ENCODE results near the gene CDCA8.

Gene CDCA8

DNA sequence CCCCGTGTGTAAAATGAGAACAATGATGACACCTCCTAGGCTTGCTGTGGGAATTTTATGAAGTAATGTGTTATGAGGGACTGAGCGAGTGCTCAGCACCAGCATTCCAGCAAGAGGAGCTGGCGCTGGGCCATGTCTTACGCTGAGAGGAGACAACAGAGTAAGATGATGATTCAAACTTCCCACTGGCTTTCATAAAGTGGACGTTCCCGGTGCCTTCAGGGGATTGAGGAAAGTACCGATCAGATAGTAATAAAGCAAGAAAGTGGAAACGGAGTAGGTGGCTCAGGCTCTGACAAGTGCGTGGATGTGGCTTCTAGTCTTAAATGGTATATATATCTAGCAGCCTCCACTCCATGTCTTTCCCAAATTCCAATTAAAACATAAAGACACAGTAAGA lies 48.8 kb downstream of the CDCA8 start:
- no peak for DNase-seq

DNA sequence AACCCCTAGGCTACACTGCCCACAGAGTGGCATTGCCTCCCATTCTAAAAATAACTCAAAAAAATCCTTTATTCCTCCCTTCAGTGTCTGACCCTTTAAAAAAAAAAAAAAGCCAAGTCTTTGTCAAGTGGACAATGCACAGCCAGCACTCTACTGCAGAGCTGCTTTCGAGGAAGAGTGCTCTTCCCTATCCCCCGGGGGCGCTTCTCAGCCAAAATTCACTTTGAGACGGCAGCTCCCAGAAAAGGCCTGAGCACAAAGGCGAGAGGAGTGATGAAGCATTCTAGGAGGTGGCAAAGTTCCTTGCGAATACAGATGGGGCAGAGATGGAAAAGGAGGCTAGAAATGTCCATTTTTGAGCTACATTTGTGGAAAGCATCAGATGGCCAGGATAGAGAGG lies 49.3 kb downstream of the CDCA8 start:
- no peak for DNase-seq

DNA sequence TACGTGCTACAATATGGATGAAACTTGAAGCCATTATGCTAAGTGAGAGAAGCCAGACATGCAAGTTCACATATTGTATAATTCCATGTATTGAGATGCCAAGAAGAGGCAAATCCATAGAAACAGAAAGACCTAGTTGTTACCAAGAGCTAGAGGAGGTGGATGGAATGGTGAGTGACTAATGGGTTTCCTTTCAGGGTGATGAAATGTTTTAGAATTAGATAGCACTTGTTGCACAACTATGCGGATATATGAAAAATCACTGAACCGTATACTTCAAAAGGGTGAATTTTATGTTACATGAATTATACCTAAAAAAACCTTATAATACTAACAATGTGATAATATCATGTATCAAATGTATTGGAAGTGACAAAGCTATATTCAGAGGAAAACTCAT lies 54.5 kb downstream of the CDCA8 start:
- DNase-seq = no peak

GRCh38 chr1:37748565-37748964 lies 56.2 kb downstream of the CDCA8 start:
- no peak for DNase-seq

GRCh38 chr1:37752213-37752582 lies 59.9 kb downstream of the CDCA8 start:
- no peak for DNase-seq

DNA sequence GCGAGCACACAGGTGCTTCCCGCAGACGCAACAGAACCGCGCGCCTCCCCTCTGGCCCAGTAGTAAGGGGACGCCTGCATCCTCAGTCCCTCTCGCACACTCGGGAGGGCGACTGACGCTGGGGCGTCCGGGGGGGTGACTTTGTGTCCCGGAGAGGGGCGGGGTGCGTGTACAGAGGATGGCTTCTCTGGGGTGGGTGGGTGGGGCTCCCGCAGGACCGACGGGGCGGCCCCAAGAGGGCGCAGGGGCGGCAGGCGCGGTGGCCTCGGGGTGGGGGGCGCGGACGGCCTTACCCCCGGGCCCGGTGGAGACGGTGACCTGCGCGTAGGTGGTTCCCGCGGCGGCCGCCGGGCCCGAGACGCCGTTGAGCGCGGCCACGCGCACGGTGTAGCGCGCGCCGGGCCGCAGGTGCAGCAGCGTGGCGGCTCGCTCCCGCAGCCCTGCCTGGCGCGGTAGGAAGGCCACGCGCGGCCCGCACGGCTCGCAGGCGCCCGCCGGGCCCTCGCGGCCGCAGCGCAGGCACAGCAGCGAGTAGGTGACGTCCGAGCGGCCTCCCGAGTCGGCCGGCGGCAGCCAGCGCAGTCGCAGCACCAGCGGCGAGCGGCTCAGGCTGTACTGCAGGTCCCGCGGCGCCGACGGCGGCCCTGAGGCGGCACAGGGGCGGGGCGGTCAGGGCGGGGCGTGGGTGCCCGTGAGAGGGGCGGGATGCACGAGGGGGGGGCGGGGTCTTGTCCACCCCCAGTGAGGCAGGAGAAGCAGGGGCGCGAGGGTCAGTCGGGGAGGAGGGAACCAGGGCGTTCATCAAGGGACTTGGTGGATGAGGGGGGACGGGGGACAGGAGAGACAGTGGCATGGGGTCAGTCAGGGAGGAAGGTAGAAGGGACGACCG lies 60.5 kb downstream of the CDCA8 start:
- DNase-seq = no peak

DNA sequence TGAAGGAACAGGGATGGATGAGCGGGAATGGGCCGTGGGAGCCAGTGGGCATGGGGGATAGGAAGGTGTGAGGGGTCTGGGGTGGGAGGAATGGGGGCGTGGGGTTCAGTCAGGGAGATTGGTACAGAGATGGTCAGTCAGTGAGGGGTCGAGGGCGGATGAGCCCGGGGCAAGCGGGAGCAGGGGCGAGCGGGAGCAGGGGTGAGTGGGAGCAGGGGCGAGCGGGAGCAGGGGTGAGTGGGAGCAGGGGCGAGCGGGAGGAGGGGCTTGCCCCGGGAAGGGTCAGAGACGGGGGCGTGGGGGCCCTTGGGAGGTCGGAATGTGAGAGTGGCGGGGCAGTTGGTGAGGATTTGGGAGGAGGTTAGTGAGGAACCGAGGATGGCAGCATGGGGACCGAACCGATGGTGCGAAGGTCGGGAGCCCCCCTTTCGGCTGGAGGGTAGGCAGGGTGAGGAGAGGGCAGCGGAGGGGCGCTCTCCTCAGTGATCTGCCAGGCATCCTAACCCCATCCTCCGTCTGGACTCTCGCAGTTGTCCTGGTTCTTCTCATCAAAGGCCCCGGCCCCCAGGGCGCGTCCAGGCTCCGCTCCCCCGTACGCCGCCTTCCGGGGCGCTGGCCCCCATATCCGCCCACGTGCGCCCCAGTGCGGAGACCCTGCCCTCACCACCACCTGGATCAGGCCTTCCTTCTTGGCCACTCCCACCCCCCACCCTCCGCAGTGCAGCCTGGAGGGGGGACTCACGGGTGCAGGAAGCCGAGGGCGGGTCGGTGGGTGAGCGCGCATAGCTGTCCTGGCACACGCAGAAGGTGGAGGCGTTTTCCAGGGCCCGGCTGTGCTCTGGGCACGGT lies 61.4 kb downstream of the CDCA8 start:
- no peak for DNase-seq

- no peak for DNase-seq
Observed at GRCh38 chr1:37755290-37755689, 63.0 kb downstream of the CDCA8 start.

GRCh38 chr1:37755951-37756560 lies 63.7 kb downstream of the CDCA8 start:
- no peak for DNase-seq

Data from NCI-H187 treated with DMSO at 0.1 percent for 48 hours (cell line).